ENCODE data around the gene KMT5C. TPM values are rescaled to one million over a fixed set of nuclear protein-coding genes. Genes with fewer than 3 reads are reported as not detected.

Gene KMT5C
- total RNA-seq, 1 experiment from 2014 or later, result 54.5 TPM

- no peak overlapping the region for H2BK20ac ChIP-seq (ENCODE audit: low read depth, low read length, poor library complexity, severe bottlenecking)
- no peak overlapping the region for H3K18ac ChIP-seq (ENCODE audit: insufficient read length, low read depth, low read length)
- H4K5ac ChIP-seq (ENCODE audit: insufficient read length, low read depth, low read length), result no peak overlapping the region
- no peak overlapping the region for H3K14ac ChIP-seq (ENCODE audit: insufficient read depth, low read length)
- H2BK12ac ChIP-seq (ENCODE audit: insufficient read length, low read depth, low read length), result no peak overlapping the region
- Mint-ChIP-seq H3K4me3 (peak overlapping the region in 1 of 2 experiments; percentile 53; a peak in 2 of 5 replicates), H3K27me3 (ENCODE audit: low read depth) (no peaks in the 10 kb centered on the region; the same call in 1 of the 2 replicates), H3K27ac (peak overlapping the region in 1 of 3 experiments; percentile 66; a peak in 2 of 7 replicates), H3K9me3 (no peaks in the 10 kb centered on the region), H3K4me1 (peaks cover 15 to 24% of the 10 kb centered on the region in 2 experiments), H3K36me3 (ENCODE audit: insufficient read depth in 1 of 3, low read depth in 3 of 3) (peaks cover 48 to 69% (median 68%) of the 10 kb centered on the region in 3 experiments; a peak in 6 of 7 replicates)
- peak; percentile 80 for DNase-seq
- no peak overlapping the region for H3K9ac ChIP-seq (ENCODE audit: extremely low read depth, insufficient read length, low read length)
- H3K23me2 ChIP-seq (ENCODE audit: insufficient read length, low read depth, low read length, poor library complexity, severe bottlenecking), result no peaks in the 10 kb centered on the region
- no peaks in the 10 kb centered on the region for H3K9me3 ChIP-seq (ENCODE audit: control insufficient read depth, low read depth, low read length)
- no peak overlapping the region for H2AK5ac ChIP-seq (ENCODE audit: insufficient read length, low read length)
- no peak overlapping the region for H3K56ac ChIP-seq (ENCODE audit: insufficient read length, low read depth, low read length)
- H3T11ph ChIP-seq (ENCODE audit: low read length), result no peak overlapping the region
- no peak overlapping the region for H2BK15ac ChIP-seq (ENCODE audit: low read depth, low read length)
- no peak overlapping the region for H2BK5ac ChIP-seq (ENCODE audit: insufficient read length, low read length)
- WGBS (ENCODE audit: extremely low coverage, insufficient read length, low lambda C conversion rate), result no CpG with 5 or more reads among the region's 39 CpGs
- H4K91ac ChIP-seq (ENCODE audit: insufficient read length, low read depth, low read length), result no peak overlapping the region
- H3K27me3 ChIP-seq (ENCODE audit: insufficient read depth, low read length), result no peaks in the 10 kb centered on the region
- H3K4me1 ChIP-seq (ENCODE audit: insufficient read depth, low read length), result peaks cover 3% of the 10 kb centered on the region; the same call in 1 of the 2 replicates
- H3K79me1 ChIP-seq (ENCODE audit: insufficient read depth, low read depth, low read length, poor library complexity, severe bottlenecking), result no peaks in the 10 kb centered on the region
- H4K8ac ChIP-seq (replicated peaks; ENCODE audit: insufficient read length, low read depth, low read length), result no peak overlapping the region
- H3K79me2 ChIP-seq (ENCODE audit: insufficient read depth, low read length), result no peaks in the 10 kb centered on the region
- no peak overlapping the region for H3K4me2 ChIP-seq (ENCODE audit: insufficient read depth, insufficient read length, low read length)
- H4K20me1 ChIP-seq (ENCODE audit: control insufficient read depth, insufficient read depth, insufficient read length), result no peaks in the 10 kb centered on the region
- no peak overlapping the region for H3K4ac ChIP-seq (ENCODE audit: low read depth, low read length)
- H3K27ac ChIP-seq (ENCODE audit: insufficient read length, low read depth, low read length), result no peak overlapping the region
- H2BK120ac ChIP-seq (ENCODE audit: low read depth, low read length, poor library complexity, severe bottlenecking), result no peak overlapping the region
- no peak for TF ChIP-seq CTCF (conservative IDR thresholded peaks at IDR 0.05)
- H3K23ac ChIP-seq (ENCODE audit: insufficient read length, low read depth, low read length), result no peak overlapping the region
- H2AFZ ChIP-seq (ENCODE audit: low read length), result no peak overlapping the region
Measured at GRCh38 chr19:55304279-55304978, 35.2 kb upstream of the KMT5C start.
